GM21390 (cell line): ENCODE data around the gene TAPBP.

Experiments
- ATAC-seq: cut with Tn5 transposase; IDR thresholded peaks from one replicate; pipeline ENCODE4 v1.9.1; 2021; ENCODE audit not compliant: unreplicated experiment

The TAPBP gene

DNA sequence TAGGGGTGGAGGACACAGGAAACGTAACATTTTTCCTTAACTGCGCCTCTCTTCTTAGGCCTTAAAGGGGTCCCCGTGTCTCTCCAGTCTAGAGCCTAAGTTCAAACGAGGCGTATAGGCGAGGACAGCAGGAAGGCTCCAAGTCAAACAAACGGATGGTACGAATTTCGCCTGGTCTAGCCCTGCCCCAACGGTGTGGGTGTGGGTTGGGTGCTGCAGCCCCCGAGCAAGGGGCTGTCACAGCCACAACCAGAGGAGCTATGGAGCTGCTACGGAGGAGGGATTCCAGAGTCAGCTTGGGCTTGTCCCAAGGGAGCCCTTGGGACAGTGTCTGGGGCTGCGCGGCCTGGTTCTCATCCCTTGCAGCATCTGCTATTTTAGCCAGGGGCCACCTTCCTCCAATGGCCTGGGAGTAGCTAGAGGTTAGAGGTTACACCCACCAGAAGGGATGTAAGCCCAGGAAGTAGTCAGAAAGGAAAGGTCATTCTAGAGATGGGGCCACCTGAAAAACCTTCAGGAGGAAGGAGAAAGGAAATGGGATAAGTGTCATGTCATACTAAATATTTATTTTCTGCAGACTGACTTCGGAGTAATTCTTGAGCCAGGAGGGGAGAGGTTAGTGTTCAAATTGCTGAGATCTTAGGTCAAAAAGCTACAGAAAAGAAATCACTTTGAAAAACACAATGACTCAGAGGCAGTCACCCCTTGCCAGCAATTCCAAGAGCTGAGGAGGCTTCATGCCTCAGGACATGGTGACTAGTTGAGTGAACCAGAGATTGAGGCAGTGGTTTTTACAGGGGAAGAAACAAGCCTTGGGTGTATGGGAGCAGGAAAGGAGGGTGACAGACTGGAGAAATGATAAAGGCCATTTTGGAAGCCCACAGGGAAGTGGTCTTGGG, 63.9 kb downstream of the TAPBP start:
- no peak for ATAC-seq
